HG03045 (cell line): Measurements from ENCODE around the gene RFX3.

Experiments used
- ATAC-seq: cut with Tn5 transposase; IDR thresholded peaks from one replicate; pipeline ENCODE4 v1.9.1; 2021; ENCODE audit warnings: mild to moderate bottlenecking, moderate library complexity; ENCODE audit not compliant: unreplicated experiment

The RFX3 gene

DNA sequence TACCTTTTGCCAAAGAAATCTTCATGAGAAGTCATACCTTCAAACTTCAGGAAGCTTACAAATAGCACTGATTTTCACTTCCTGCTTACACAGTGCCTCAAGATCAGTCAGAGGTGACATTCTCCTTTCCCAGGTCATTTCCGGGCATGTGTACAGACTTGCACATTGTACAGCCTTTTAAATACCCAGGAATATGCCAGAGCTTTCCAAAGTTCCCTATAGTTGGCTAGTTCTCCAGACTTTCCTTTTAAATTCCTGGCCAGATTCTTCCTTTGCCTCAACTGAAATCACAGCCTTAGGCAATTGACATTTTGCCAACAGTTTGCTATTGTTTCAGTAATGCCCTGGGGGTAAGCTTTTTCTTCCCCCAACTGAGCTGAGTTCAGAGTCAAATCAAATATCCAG is 47.2 kb downstream of the RFX3 start:
- ATAC-seq = peak; percentile 36

DNA sequence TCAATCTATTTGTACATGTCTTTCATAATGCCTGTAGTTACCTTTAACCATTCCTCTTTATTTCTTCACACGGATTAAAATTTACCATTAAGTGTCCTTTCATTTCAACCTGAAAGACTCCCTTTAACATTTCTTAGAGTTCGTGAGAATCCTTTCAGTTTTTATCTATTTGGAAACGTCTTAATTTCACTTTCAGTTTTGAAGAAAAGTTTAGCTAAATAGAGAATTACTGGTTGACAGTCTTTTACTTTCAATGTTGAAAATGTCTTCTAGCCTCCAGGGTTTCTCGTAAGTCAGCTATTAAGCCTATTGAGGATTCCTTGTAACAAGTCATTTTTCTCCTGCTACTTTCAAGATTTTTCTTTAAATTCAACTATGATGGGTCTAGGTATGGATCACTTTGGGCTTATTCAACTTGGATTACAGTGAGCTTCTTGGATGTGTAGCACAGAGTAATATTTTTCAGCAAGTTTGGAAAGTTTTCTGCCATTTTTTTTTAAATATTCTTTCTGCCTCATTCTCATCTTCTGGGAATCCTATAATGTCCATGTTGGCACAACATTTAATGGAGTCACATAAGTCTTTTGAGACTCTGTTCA is 48.5 kb downstream of the RFX3 start:
- ATAC-seq = no peak

DNA sequence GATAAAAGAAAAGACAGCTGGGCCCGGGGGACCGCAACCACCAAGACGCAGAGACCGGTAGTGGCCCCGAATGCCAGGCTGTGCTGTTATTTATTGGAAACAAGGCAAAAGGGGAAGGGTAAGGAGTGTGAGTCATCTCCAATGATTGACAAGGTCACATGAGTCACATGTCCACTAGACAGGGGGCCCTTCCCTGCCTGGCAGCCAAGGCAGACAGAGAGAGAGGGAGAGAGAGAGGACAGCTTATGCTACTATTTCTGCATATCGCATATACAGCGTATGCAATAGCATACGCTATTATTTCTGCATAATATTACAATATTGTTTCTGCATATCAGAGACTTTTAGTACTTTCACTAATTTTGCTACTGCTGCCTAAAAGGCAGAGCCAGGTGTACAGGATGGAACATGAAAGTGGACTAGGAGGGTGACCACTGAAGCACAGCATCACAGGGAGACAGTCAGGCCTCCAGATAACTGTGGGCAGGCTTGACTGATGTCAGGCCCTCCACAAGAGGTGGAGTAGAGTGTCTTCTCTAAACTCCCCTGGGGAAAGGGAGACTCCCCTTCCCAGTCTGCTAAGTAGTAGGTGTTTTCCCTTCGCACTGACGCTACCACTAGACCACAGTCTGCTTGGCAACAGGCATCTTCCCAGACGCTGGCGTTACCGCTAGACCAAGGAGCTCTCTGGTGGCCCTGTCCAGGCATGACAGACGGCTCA is 50.3 kb downstream of the RFX3 start:
- ATAC-seq = no peak

DNA sequence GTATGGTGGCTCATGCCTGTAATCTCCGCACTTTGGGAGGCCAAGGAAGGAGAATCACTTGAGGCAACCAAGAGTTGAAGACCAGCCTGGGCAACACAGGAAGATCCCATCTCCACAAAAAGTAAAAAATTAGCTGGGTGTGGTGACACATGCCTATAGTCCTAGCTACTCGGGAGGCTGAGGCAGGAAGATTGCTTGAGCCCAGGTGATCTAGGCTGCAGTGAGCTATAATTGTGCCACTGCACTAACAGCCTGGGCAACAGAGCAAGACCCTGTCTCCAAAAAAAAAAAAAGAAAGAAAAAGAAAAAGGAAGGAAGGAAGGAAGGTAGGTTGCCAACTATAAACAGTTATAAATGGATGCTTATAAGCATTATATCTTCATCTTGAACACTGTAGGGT is 51.0 kb downstream of the RFX3 start:
- no peak for ATAC-seq

DNA sequence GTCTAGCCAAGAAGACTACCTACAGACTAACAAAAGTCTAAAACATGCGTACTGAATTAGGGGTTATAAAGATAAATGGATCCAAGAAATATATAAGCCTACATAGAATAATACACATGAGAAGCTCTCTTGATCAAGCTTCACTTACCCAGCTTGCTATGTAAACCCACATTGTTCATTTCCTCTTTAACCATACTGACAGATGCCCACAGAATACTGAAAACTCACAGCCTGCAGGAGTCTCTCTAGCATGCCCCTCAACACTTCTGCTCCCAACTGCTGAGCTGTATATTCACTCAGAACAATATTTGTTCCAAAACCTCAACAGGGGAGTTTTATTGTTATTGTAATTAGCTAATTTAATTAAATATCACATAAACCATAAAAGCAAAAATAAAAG is 52.4 kb downstream of the RFX3 start:
- no peak for ATAC-seq

DNA sequence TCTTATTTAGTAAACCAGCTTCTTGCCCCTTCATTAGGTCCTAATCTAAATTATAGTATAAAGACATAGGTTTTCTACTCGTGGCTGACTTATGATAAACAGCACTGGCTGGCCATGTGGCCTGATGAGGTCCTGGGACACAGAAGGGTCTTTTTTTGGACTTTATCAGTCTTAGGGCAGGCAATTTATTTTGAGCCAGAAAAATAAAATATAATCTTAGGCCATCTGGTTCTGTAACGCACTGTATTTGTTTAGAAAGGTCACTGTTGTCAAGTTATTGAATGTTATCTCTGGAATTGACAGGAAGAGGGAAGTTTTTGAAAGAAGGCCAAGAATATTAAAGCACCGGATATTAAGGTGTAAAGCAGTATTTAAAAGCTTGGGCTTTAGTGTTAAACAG is 53.9 kb downstream of the RFX3 start:
- no peak for ATAC-seq

DNA sequence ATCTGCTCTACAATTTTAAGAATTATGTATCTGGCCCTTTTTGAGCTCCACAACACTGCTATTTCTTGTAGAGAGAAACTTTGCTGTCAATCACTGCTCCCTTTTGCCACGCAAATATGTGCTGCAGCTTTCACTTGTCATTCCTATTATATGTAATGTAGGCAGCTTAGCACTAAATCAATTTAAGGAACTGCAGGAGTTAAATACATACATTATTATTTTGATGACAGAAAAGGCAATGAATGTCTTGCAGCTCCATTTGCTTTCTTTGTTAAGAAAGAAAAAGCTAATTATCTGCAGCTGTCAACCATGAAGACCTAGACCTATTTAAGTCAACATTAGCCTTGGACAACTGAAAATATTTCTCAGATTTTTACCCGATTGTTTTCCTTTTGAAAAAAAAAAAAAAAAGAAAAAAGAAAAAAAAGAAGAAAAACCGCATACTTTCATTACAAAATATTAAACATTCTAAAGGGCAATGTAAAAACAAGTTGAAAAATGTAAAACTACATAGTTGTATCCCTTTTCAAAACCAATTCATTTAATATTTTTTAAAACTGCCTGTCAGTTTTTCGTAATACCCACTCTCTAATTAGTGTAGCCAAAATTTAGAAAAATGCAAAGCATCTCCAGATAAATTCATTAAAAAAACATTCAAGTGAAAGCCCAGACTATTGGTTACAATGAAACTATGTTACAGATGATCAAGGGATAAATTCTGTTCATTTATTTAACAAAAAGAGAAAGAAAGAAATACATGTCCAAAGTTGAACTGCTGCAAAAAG is 57.2 kb downstream of the RFX3 start:
- no peak for ATAC-seq

DNA sequence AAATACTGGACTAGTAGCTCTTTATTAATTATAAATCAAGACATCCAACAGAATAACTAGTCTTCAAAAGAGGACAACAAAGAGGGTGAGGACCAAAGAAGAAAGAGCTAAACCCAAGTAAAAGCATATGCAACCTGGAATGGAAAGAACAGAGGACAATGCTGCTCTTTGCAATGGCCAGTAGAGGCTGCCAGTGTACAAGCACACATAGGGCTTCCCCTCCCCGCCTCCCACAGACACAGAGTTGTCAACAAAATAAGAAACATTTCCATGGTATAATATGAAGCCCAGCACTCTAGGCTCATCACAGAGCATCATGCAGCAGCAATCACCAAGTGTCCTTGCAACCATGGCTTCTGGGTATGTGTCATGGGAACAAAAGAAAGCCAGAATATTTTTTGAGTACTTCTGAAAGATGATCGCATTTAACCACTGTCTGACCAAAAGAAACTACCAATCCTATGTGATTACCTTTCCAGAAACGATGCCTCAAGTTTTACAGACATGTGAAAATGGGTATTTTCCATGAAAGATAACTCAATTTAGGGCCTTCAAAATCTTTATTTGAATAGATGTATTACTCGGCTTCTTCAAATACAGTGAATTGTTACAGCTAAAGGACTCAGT is 58.1 kb downstream of the RFX3 start:
- peak; percentile 97 for ATAC-seq

DNA sequence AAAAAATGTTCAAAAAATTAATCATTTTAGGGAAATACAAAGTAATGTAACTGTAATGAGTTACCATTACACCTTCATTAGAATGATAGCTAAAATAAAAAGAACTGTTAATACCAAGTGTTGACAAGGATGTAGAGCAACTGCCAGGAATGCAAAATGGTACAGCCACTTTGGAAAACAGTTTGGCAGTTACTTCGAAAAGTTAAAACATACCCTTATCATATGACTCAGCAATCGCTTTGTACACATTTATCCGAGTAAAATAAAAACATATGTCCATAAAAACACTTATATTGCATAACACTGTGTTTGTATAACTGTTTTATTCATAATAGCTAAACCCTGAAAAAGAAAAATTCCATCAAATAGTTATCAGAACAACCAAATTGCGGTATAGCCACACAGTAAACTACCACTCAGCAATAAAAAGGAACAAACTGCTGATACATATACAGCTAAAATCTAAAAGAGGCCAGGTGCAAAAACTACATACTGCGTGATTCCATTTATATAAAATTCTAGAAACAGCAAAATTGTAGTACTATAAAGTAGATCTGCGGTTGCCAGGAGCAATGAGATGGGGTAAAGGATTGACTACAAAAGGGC is 61.7 kb downstream of the RFX3 start:
- no peak for ATAC-seq

DNA sequence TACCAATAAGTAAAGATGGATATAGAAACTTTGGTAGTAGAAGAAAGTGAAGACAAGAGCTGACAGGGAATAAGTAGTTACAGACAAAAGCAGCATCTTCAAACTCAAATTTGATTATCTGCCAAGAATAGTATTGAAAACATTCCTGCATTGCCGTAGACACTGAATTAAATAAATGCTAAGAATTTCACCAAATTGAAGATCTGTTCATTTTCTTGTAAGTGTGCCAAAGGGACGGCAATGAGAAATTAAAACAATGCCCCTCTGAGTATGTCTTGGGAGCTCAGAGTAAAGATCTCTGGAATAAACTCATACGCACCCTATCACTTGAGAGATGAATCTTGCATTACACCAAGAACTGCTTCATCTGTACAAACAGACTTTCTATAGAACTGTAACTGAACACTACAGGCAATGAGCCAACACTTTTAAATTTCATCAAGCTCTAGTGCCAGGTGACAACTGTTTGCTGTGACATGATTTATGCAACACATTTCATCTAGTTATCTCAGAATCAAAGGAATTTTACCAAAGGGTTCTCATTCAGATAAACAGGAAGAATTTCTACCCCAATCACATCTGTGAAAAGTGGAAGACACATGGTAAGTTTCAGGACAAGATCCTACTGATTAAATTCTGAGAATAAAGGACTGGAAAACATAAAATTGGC is 66.9 kb downstream of the RFX3 start:
- ATAC-seq = no peak

DNA sequence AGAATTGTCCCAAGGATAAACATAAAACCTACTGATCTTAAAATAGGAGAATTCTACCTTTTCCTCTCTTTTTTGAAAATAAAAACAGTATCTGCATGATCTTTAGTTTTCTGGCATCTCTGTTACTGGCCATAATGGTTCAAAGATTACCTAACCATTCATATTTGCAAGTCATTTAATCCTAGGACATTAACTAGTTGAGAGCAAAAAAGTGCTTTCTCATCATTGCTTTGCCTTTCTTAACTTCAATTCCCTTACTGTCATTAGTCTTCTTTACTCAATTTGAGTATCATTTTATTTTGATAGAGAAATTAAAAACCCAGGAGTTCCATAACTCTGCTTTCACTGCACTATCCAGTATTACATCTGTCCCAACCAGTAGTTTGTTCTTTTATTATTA is 68.6 kb downstream of the RFX3 start:
- no peak for ATAC-seq

DNA sequence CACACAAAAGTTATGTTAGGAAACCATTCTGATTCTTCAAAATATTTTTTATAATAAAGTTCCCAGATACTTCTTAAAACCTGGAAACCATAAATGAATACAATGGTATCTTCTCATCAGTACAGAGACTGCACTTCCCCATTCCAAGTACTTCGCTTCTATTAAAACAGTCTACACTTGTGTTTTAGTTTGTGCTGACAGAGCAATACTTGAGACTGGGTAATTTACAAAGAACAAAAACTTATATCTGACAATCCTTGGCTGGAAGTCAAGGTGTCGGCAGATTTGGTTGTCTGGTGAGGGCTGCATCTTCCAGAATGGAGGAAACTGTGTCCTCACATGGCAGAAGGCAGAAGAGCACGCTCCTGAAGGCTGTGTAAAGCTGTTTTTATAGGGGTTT is 70.1 kb downstream of the RFX3 start:
- ATAC-seq = no peak

DNA sequence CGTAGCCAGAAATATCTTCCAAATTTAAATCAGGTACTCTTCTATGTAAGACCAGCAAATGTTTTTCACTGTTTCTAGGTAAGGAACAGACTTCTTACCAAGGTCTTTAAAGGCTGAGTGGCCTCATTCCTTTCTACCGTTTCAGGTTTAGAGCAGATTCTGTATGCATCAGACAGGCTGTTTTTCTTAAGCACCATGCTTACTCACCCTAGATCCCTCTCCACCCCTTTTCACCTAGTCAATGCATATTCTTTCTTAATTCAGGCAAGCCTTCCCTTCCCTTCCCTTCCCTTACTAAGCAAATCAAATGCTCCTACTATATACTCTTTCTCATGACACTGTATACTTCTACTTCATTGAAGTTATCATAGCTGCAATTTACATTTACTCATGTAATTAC is 70.7 kb downstream of the RFX3 start:
- no peak for ATAC-seq

DNA sequence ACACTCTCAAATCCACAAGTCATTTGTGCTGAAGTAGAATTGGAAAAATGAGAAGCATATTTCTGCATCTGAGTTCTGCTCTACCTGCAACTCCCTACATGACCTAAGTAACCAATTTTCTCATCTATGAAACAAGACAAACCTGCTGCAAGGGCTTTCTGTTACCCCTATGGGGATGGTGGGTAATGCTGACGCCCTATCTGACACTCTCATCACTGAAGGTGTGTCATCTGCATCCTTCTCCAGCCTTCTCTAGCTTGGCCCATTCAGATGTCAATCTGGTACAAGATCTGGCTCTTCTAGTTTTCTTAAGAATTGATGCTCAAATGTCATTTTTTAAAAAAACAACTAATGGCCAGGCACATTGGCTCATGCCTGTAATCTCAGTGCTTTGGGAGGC is 73.8 kb downstream of the RFX3 start:
- ATAC-seq = no peak

DNA sequence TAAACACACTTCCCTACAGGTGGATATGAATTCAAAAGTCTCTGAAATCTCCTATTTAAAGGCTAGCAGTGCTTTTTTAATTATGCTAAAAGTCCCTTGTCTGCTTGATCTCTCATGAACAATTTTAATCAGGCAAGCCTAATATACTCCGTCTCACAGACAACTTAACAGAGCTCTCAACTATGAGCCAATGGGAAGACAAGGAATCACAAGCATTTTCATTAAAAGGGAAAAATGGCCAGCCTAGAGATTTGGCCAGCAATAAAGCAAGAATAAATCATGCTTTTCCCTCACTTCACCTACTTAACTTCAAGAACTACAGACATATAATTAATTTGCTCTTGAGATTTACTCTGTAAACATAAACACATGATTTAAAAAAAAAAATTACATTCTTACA is 78.0 kb downstream of the RFX3 start:
- ATAC-seq = no peak

DNA sequence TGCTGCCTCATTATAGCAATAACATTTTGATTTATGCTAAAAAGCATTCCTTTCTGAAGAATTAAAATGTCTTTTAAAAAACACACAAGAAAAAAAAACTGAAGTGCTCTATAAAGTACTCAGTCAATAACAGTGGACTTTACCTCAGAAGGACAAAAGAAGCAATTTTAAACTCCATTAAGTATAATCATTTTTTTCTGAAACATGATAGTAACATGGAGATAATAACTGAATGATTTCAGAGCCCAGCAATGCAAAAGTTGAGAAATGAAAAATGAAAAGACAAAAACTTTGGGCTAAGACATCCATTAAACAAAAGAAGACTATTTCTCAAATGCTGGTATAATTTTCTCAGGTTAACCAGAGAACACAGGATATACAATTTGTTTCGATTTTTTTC is 78.7 kb downstream of the RFX3 start:
- ATAC-seq = no peak

DNA sequence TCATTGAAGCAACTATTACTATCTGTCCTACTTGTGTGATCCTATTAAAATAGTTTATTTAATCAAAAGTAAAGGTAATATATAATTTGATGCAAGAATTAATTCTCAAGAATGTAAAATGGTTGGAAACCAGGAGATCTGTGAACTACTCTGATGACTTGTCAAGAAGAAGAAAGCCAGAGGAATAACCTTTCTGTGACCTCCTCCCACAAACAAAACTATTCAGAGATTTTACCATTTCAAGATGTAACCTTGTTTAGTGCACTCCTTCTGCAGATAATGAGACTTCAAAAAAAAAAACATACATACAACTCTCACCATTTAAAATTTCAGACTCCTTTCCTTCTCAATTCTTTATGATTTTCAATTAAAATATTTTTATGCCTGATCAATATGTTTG is 79.5 kb downstream of the RFX3 start:
- no peak for ATAC-seq

DNA sequence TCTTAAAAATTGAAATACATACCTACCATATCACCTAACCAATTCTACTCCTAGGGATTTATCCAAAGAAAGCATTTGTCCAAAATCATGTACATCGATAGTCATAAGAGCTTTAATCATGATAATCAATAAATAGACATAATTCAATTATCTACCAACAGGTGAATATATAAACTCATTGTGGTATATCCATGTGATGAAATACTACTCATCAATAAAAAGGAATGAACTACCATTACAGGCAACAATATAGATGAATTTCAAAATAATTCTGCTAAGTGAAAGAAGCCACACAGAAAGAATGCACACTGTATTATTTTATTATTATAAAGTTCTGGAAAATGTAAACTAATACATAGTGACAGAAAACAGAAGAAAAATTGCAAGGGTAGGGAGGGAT is 81.8 kb downstream of the RFX3 start:
- no peak for ATAC-seq

DNA sequence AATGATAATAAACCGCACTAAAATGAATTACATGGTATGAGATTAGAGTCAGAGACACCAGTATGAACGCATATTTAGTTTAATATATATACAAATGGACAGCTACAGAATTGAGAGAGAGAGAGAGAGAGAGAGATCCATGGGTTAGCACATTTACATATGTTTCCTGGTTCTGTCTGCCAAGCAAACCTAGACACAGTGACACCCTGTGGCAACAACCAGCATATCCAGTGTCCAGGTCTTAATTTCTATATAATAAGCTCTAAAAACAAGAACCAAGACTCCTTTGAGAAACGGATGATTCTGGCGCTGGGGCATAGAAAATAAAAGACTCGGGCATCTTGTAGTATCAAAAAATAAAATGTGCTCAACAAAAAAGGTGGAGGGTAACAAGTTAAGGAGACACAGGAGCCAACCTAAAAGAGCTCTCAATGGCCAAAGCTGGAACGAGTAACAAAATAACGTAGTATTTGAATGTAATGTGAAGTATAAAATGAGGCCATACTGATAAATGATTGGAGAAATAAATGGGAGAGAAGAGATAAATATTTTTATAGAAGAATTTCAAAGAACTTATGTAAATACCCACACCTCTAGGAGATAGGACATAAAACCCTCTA is 84.5 kb downstream of the RFX3 start:
- peak; percentile 86 for ATAC-seq

DNA sequence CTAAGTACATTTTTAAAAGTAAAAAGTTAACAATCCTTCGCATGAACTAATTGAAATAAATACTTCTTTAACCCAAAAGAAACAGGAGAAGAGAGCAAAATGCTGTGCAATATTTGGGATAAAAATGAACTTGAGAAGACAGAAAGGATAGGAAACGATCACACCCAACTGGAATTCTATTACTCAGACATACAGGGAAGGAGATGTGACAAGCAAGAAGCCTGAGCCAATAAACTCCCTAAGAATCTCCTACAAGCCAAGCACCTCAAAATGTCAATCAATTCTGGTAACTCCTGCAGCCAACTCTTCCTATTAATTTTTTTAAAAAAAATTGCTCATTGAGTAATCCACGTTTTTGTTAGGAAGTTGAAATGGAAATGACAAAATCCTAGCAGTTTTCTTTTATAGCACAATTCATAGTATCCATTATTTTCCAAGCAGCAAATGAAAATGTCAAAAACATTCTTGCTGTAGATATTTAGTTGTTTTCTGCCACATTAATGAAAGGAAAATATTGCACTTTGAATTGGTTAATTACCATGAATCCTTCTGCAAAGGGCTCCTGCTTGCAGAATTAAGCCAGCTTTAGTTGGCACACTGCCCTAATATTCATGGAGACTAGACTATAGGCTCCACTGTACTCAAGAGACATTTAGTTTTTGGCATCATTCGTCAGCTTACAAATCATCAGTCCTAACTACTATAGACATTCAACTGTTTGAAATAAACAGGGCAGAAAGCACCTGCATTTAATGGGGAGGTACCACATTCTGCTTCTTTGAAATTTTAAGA is 89.0 kb downstream of the RFX3 start:
- no peak for ATAC-seq
